Fibroblast of lung (primary cell): Measurements from ENCODE around the gene DCP1B. TPM values are rescaled to one million over a fixed set of nuclear protein-coding genes. Genes with fewer than 3 reads are reported as not detected.

Source experiments
- DNase-seq, 2 donors: peaks; one replicate each; pipeline versions ENCODE4 v3.0.0 to v3.0.0-alpha.2; 2010; ENCODE audit warnings: low read depth in 2 of 2
- H2AFZ ChIP-seq: 2 replicates; pipeline ENCODE4 v1.5.1; 2012; ENCODE audit warnings: low read length, control low read depth, inconsistent platforms
- H3K27ac ChIP-seq: 2 replicates; pipeline ENCODE4 v1.5.1; 2011; ENCODE audit warnings: low read length, control low read depth; ENCODE audit not compliant: insufficient read depth
- H3K27me3 ChIP-seq: 2 replicates; pipeline ENCODE4 v1.5.1; 2011; ENCODE audit warnings: mild to moderate bottlenecking, low read length; ENCODE audit not compliant: control insufficient read depth, insufficient read depth
- H3K36me3 ChIP-seq: 2 replicates; pipeline ENCODE4 v1.5.1; 2011; ENCODE audit warnings: low read length; ENCODE audit not compliant: control insufficient read depth, insufficient read depth
- H3K4me1 ChIP-seq: 2 replicates; pipeline ENCODE4 v1.5.1; 2011; ENCODE audit warnings: low read length; ENCODE audit not compliant: control insufficient read depth, insufficient read depth; ENCODE audit errors: extremely low read depth
- H3K4me2 ChIP-seq: 2 replicates; pipeline ENCODE4 v1.5.1; 2011; ENCODE audit warnings: low read length, control low read depth; ENCODE audit not compliant: insufficient read depth; ENCODE audit errors: extremely low read depth
- H3K4me3 ChIP-seq, 4 experiments: fragments of 200-600 bp in 1 of 4; sonication (generic) in 1 of 4; replicated peaks in 1 of 4; 2 replicates each; pipeline ENCODE4 v1.5.1; 2011 to 2016; ENCODE audit warnings: low read length in 4 of 4, low read depth in 3 of 4, mild to moderate bottlenecking in 3 of 4, control low read depth in 2 of 4, inconsistent platforms in 1 of 4, mixed read lengths in 1 of 4; ENCODE audit not compliant: insufficient read depth in 1 of 4; ENCODE audit errors: control extremely low read depth in 1 of 4
- H3K79me2 ChIP-seq: 2 replicates; pipeline ENCODE4 v1.5.1; 2012; ENCODE audit warnings: mild to moderate bottlenecking, low read length, inconsistent platforms; ENCODE audit not compliant: control insufficient read depth, insufficient read depth
- H3K9ac ChIP-seq: 2 replicates; pipeline ENCODE4 v1.5.1; 2011; ENCODE audit warnings: mild to moderate bottlenecking, low read length, control low read depth; ENCODE audit not compliant: insufficient read depth
- H3K9me3 ChIP-seq: 2 replicates; pipeline ENCODE4 v1.5.1; 2012; ENCODE audit warnings: low read depth, low read length; ENCODE audit not compliant: control insufficient read depth, insufficient read depth
- H4K20me1 ChIP-seq: 2 replicates; pipeline ENCODE4 v1.5.1; 2011; ENCODE audit warnings: low read length; ENCODE audit not compliant: control insufficient read depth, insufficient read depth; ENCODE audit errors: extremely low read depth
- EZH2 ChIP-seq: IDR thresholded peaks from 2 replicates; pipeline ENCODE4 v1.5.1; 2012; ENCODE audit warnings: low read length, control low read depth, mild to moderate bottlenecking; ENCODE audit errors: missing control alignments
- polyA plus RNA-seq, 2 donors: library from polyadenylated mRNA; depleted of rRNA in 1 of 2; stranded (reverse) in 1 of 2; unstranded in 1 of 2; fragments of >200 nt; gene quantifications; 2 replicates each; pipeline ENCODE4 v1.2.1, GENCODE V29; 2011 to 2012; ENCODE audit warnings: missing spikeins in 1 of 2
- total RNA-seq: library from RNA; depleted of rRNA; stranded (reverse); fragments of >200 nt; gene quantifications from 2 replicates; pipeline ENCODE4 v1.2.1, GENCODE V29; 2014
- TF ChIP-seq, protein P1 (sequence below), 2 donors: IDR thresholded peaks in 1 of 2; conservative IDR thresholded peaks in 1 of 2; 1 replicate in 1 of 2; 2 replicates in 1 of 2; pipeline ENCODE4 v1.5.1; 2011 to 2012; ENCODE audit warnings: low read length in 2 of 2, control low read depth in 1 of 2, inconsistent platforms in 1 of 2, low read depth in 1 of 2, mild to moderate bottlenecking in 1 of 2

Gene DCP1B
- total and polyA plus RNA-seq, 2 donors (not counting 1 experiment from before 2014, with no cell fraction given) = 10.4 to 19.4 TPM

DNA sequence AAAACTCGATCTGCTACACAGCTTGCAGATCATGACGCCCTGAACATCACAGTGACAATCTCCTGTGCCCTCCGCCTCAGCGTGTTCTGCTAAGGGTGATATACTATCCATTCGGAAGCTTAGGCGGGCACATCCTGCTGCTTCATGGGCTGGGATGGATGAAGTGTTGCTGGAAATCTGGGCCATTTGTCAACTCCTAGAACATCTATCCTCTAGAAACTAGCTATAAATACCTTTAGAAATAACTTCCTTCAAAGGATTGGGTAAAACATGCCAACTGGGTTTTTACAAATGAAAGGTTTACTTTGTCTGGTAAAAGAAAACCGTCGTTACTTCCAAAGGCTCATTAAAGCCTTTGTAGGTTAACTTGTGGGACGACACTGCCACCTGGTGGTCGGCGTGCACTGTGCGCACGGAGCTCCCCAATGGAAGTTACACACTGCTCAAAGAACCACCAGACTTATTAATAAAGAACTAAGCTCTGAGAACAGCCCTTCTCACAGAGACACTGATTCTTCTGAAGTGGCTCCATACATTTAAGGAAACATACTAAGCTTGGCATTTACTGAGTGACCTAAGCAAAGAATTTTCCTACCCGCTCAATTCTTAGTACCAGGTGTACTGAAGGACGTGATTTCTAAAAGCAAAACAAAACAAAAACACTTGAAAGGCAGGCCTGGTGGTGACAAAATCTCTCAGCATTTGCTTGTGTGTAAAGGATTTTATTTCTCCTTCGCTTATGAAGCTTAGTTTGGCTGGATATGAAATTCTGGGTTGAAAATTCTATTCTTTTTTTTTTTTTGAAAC, 64.3 kb downstream of the DCP1B start:
- DNase-seq = peak; percentile 62 to 83
- H2AFZ ChIP-seq = no peak overlapping the region
- H3K27me3 ChIP-seq = no peaks in the 10 kb centered on the region
- no peak overlapping the region for H3K9ac ChIP-seq
- H3K27ac ChIP-seq = peak overlapping the region; percentile 39
- peak overlapping the region in 1 of 4 experiments; percentile 4 for H3K4me3 ChIP-seq
- no peaks in the 10 kb centered on the region for H3K36me3 ChIP-seq
- TF ChIP-seq, protein P1, sequence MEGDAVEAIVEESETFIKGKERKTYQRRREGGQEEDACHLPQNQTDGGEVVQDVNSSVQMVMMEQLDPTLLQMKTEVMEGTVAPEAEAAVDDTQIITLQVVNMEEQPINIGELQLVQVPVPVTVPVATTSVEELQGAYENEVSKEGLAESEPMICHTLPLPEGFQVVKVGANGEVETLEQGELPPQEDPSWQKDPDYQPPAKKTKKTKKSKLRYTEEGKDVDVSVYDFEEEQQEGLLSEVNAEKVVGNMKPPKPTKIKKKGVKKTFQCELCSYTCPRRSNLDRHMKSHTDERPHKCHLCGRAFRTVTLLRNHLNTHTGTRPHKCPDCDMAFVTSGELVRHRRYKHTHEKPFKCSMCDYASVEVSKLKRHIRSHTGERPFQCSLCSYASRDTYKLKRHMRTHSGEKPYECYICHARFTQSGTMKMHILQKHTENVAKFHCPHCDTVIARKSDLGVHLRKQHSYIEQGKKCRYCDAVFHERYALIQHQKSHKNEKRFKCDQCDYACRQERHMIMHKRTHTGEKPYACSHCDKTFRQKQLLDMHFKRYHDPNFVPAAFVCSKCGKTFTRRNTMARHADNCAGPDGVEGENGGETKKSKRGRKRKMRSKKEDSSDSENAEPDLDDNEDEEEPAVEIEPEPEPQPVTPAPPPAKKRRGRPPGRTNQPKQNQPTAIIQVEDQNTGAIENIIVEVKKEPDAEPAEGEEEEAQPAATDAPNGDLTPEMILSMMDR (conservative IDR thresholded peaks at IDR 0.05 in 1 of 2, IDR thresholded peaks at IDR 0.05 in 1 of 2; ENCODE audit: low read depth in 1 of 2, low read length in 2 of 2) = peak; percentile 94
- TF ChIP-seq EZH2 = no peak
- no peaks in the 10 kb centered on the region for H3K79me2 ChIP-seq
- no peaks in the 10 kb centered on the region for H4K20me1 ChIP-seq
- no peaks in the 10 kb centered on the region for H3K9me3 ChIP-seq
- H3K4me2 ChIP-seq = peak overlapping the region; percentile 59
- peaks cover 3% of the 10 kb centered on the region for H3K4me1 ChIP-seq

DNA sequence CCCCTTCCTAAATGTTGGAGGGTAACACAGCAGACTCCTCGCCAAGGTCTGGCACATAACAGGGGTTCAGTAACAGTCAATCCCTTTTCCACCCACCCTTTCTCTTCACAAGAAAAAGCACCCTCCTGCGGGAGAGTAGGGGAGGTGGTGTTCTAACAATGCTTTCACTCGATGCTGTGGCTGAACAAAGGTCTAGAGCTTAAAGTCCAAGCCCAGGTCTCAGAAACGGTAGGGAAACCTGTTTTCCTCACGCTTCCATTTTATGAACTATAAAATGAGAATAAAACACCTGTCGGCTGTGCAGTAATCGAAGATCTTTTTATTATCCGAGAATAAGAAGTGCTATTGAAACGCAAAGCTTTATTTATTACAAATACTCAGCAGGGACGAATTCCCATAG, 64.9 kb downstream of the DCP1B start:
- Histone ChIP-seq H3K4me3 (no peak overlapping the region), H3K4me1 (peaks cover 3% of the 10 kb centered on the region), H3K27ac (no peak overlapping the region), H3K27me3 (no peaks in the 10 kb centered on the region), H3K36me3 (no peaks in the 10 kb centered on the region), H2AFZ (no peak overlapping the region), H3K9me3 (no peaks in the 10 kb centered on the region), H3K4me2 (no peak overlapping the region), H3K9ac (no peak overlapping the region), H4K20me1 (no peaks in the 10 kb centered on the region), H3K79me2 (no peaks in the 10 kb centered on the region)
- TF ChIP-seq, protein P1 (conservative IDR thresholded peaks at IDR 0.05 in 1 of 2, IDR thresholded peaks at IDR 0.05 in 1 of 2; ENCODE audit: low read depth in 1 of 2, low read length in 2 of 2) = no peak
- no peak for DNase-seq

DNA sequence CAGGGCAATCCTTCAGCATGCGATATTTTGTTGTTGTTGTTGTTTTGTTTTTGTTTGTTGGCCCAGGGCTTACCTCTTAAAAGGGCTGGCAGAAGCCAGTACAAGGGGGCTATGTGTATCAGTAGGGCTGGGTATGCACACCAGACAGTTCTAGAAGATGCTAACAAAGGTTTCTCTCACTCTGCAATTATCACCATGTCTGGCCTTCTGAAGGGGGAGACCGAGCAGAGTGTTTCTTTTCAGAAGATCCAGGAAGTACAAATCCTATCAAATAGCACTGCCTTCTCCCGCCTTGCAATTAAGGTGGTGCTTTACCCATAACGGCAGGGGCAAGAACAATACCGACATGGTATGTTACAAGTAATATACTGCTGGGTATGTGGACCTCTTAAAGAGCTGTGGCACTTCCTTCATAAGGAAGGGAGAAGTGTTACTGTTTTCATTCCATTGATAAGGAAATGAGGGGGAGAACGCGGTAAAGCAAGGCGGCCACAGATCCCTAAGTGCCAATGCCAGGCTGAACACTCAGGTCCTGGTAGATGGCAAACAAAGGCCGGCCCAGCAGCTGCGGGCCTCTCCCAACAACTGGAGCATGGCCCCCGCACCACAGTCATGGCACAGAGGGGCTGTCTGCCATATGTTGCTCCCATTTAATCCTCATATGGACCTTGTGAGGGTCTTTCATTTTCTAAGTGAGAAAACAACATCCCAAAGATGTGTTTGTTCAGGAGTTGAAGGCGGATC, 66.6 kb downstream of the DCP1B start:
- Histone ChIP-seq H3K79me2 (no peaks in the 10 kb centered on the region), H3K9me3 (no peaks in the 10 kb centered on the region), H3K27ac (no peak overlapping the region), H3K36me3 (no peaks in the 10 kb centered on the region), H2AFZ (no peak overlapping the region), H4K20me1 (no peaks in the 10 kb centered on the region), H3K4me1 (peaks cover 4% of the 10 kb centered on the region), H3K4me3 (no peak overlapping the region), H3K4me2 (no peak overlapping the region), H3K9ac (no peak overlapping the region), H3K27me3 (no peaks in the 10 kb centered on the region)
- TF ChIP-seq EZH2 = no peak
- TF ChIP-seq, protein P1 (conservative IDR thresholded peaks at IDR 0.05 in 1 of 2, IDR thresholded peaks at IDR 0.05 in 1 of 2; ENCODE audit: low read depth in 1 of 2, low read length in 2 of 2) = no peak
- DNase-seq = no peak
